GM21515 (cell line): Measurements from ENCODE around the gene SPATA7.
"Not testable (repeated sequence)": the region's sequence is repeated elsewhere in the genome, so short reads cannot be mapped to it uniquely, and the experiment has no call there.

Experiments
- ATAC-seq: cut with Tn5 transposase; IDR thresholded peaks from one replicate; pipeline ENCODE4 v1.9.1; 2021; ENCODE audit not compliant: unreplicated experiment

The SPATA7 gene

GRCh38 chr14:88385212-88386101 lies at the start of gene SPATA7:
TSS of gene SPATA7 (plus strand) at chr14:88385657. CDS start at chr14:88385819, 162 bp downstream.
- peak; percentile 100 for ATAC-seq

- no peak for ATAC-seq
Measured at GRCh38 chr14:88340357-88340756, 45.1 kb upstream of the SPATA7 start.

- ATAC-seq: no peak
Measured at GRCh38 chr14:88342980-88343379, 42.5 kb upstream of the SPATA7 start.

- no peak for ATAC-seq
Measured at GRCh38 chr14:88346048-88346639, 39.3 kb upstream of the SPATA7 start.

- no peak for ATAC-seq
Measured at GRCh38 chr14:88348546-88348945, 36.9 kb upstream of the SPATA7 start.

GRCh38 chr14:88351966-88352691 lies 33.3 kb upstream of the SPATA7 start:
- no peak for ATAC-seq

- ATAC-seq: no peak
Measured at GRCh38 chr14:88352698-88353097, 32.8 kb upstream of the SPATA7 start.

- no peak for ATAC-seq
Measured at GRCh38 chr14:88354358-88354757, 31.1 kb upstream of the SPATA7 start.

GRCh38 chr14:88359500-88359899 lies 26.0 kb upstream of the SPATA7 start:
- no peak for ATAC-seq

- ATAC-seq: no peak
Measured at GRCh38 chr14:88363644-88364043, 21.8 kb upstream of the SPATA7 start.

- no peak for ATAC-seq
Measured at GRCh38 chr14:88364710-88365413, 20.6 kb upstream of the SPATA7 start.

GRCh38 chr14:88369496-88369895 lies 16.0 kb upstream of the SPATA7 start:
- no peak for ATAC-seq

- ATAC-seq: no peak
Measured at GRCh38 chr14:88379706-88380343, 5.6 kb upstream of the SPATA7 start.

GRCh38 chr14:88380405-88380804 lies 5.1 kb upstream of the SPATA7 start:
- ATAC-seq: no peak

GRCh38 chr14:88381634-88382033 lies 3.8 kb upstream of the SPATA7 start:
- not testable (repeated sequence) for ATAC-seq

- ATAC-seq: no peak
Measured at GRCh38 chr14:88384718-88385117, 739 bp upstream of the SPATA7 start.

GRCh38 chr14:88386256-88386794 lies 868 bp downstream of the SPATA7 start:
- no peak for ATAC-seq

- no peak for ATAC-seq
Measured at GRCh38 chr14:88388741-88389282, 3.4 kb downstream of the SPATA7 start.

- ATAC-seq: no peak
Measured at GRCh38 chr14:88392609-88393008, 7.2 kb downstream of the SPATA7 start.

- ATAC-seq: no peak
Measured at GRCh38 chr14:88411039-88411438, 25.6 kb downstream of the SPATA7 start.
